GM12878 (cell line): Measurements from ENCODE around the gene IGF2R. TPM values are rescaled to one million over a fixed set of nuclear protein-coding genes. Genes with fewer than 3 reads are reported as not detected.
A peak's percentile ranks its signal among the peaks of the same experiment; 100 is the strongest.

ENCODE experiments used
- BACH1 ChIP-seq: fragments of 450-650 bp; IDR thresholded peaks from 2 replicates; pipeline ENCODE4 v1.6.1; 2017; ENCODE audit warnings: mild to moderate bottlenecking, borderline replicate concordance
- BCL11A ChIP-seq: IDR thresholded peaks from 2 replicates; pipeline ENCODE4 v1.6.1; 2011; ENCODE audit warnings: low read depth, low read length
- CHD2 ChIP-seq: IDR thresholded peaks from 2 replicates; pipeline ENCODE4 v1.6.1; 2011; ENCODE audit warnings: low read depth, low read length, improper control_type of control experiment, borderline replicate concordance
- EED ChIP-seq: sonication (generic); IDR thresholded peaks from 2 replicates; pipeline ENCODE4 v1.6.1; 2016; ENCODE audit warnings: antibody characterized with exemption, low read depth
- ETV6 ChIP-seq, 2 experiments: fragments of 450-650 bp in 1 of 2; IDR thresholded peaks in 1 of 2; conservative IDR thresholded peaks in 1 of 2; 2 replicates each; pipeline ENCODE4 v1.6.1; 2014; ENCODE audit warnings: antibody characterized with exemption in 1 of 2, borderline replicate concordance in 1 of 2, low read depth in 1 of 2, mild to moderate bottlenecking in 1 of 2, moderate library complexity in 1 of 2
- HDAC6 ChIP-seq: fragments of 200-600 bp; sonication (generic); IDR thresholded peaks from one replicate; pipeline ENCODE4 v1.8.0; 2017; ENCODE audit warnings: antibody characterized with exemption; ENCODE audit not compliant: unreplicated experiment
- IKZF1 ChIP-seq: fragments of 450-650 bp; conservative IDR thresholded peaks from 2 replicates; pipeline ENCODE4 v1.6.1; 2017; ENCODE audit warnings: antibody characterized with exemption, mild to moderate bottlenecking
- JUNB ChIP-seq: IDR thresholded peaks from 2 replicates; pipeline ENCODE4 v1.6.1; 2016; ENCODE audit warnings: antibody characterized with exemption, mild to moderate bottlenecking
- NR2C2 ChIP-seq: IDR thresholded peaks from 2 replicates; pipeline ENCODE4 v1.6.1; 2011; ENCODE audit warnings: borderline replicate concordance, low read depth; ENCODE audit not compliant: control insufficient read depth, insufficient read length
- POU2F2 ChIP-seq: IDR thresholded peaks from 3 replicates; pipeline ENCODE4 v1.6.1; 2011; ENCODE audit warnings: low read depth, mild to moderate bottlenecking, low read length, borderline replicate concordance
- RAD51 ChIP-seq: fragments of 450-650 bp; IDR thresholded peaks from 2 replicates; pipeline ENCODE4 v1.6.1; 2016; ENCODE audit warnings: moderate library complexity, mild to moderate bottlenecking, inconsistent platforms
- RELA ChIP-seq: fragments of 450-650 bp; IDR thresholded peaks from 2 replicates; pipeline ENCODE4 v1.8.0; 2014; ENCODE audit warnings: borderline replicate concordance; ENCODE audit not compliant: partially characterized antibody
- RUNX3 ChIP-seq: IDR thresholded peaks from 2 replicates; pipeline ENCODE4 v1.6.1; 2012; ENCODE audit warnings: low read length, inconsistent platforms
- SMAD1 ChIP-seq: fragments of 450-650 bp; IDR thresholded peaks from 2 replicates; pipeline ENCODE4 v1.6.1; 2018; ENCODE audit warnings: mild to moderate bottlenecking, low read depth; ENCODE audit not compliant: partially characterized antibody
- TARDBP ChIP-seq: IDR thresholded peaks from 2 replicates; pipeline ENCODE4 v1.6.1; 2016; ENCODE audit warnings: borderline replicate concordance
- YY1 ChIP-seq: IDR thresholded peaks from 2 replicates; pipeline ENCODE4 v1.6.1; 2011; ENCODE audit warnings: low read depth, mild to moderate bottlenecking, low read length
- ZNF24 ChIP-seq: fragments of 450-650 bp; IDR thresholded peaks from 2 replicates; pipeline ENCODE4 v1.6.1; 2017; ENCODE audit warnings: antibody characterized with exemption, mild to moderate bottlenecking
- polyA plus RNA-seq, 11 experiments: library from polyadenylated mRNA; depleted of rRNA in 4 of 11; unstranded in 6 of 11; stranded (reverse) in 5 of 11; fragments of >200 nt; fragmentation: Nextera tagmentation in 4 of 11; fragmentation: Illumina TruSeq in 1 of 11; extraction: Ambion mirVana in 4 of 11; extraction: Trizol in 1 of 11; gene quantifications; 1 replicate in 1 of 11; 2 replicates in 10 of 11; pipeline versions ENCODE4 v1.2.1 to v1.2.3, GENCODE V29; 2011 to 2016; ENCODE audit warnings: inconsistent platforms in 2 of 11, missing spikeins in 2 of 11, low read depth in 1 of 11
- total RNA-seq, 4 experiments: library from RNA; depleted of rRNA in 3 of 4; stranded (reverse); fragments of >200 nt in 3 of 4; fragmentation: Illumina TruSeq in 1 of 4; extraction: Trizol in 1 of 4; gene quantifications; 2 replicates each; pipeline versions ENCODE4 v1.2.1 to v1.2.3, GENCODE V29; 2013 to 2021
- TF ChIP-seq, protein P1 (sequence below): IDR thresholded peaks from 2 replicates; pipeline ENCODE4 v1.6.1; 2012; ENCODE audit warnings: low read depth, low read length, improper control_type of control experiment
- TF ChIP-seq, protein P2 (sequence below): fragments of 450-650 bp; IDR thresholded peaks from 2 replicates; pipeline ENCODE4 v1.6.1; 2017; ENCODE audit warnings: low read depth, mild to moderate bottlenecking, moderate library complexity
- TF ChIP-seq, protein P3 (sequence below): fragments of 150-350 bp; IDR thresholded peaks from 2 replicates; pipeline ENCODE4 v1.6.1; 2016; ENCODE audit warnings: low read depth, low read length
- TF ChIP-seq, protein P4 (sequence below): IDR thresholded peaks from 2 replicates; pipeline ENCODE4 v1.6.1; 2012; ENCODE audit warnings: low read length, inconsistent platforms

Gene IGF2R
- total and polyA plus RNA-seq, 10 of the 15 experiments (the other 5 are each of a cell fraction or from before 2014, with no cell fraction given), result 1.00 to 40.1 (median 16.8) TPM

DNA sequence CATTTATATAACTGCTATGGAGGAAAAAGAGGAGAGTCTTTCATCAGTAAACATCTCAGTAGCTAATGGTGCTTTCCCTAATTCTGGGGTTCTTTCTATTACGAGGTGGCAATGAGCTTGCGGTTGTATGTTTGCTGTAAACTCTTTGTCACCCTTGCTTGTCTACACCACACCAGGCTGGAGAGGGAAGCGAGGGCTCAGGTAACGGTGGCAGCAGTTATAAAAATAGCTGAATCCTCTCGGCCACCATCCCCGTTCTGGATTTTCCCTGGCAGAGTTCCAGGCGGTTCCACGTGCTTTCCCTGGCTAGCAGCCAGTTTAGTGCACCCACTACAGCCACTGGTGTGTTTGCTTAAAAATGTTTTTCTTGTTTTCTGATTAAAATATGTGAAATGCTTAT lies 39.1 kb upstream of the IGF2R start (continued):
- TF ChIP-seq RAD51, result peak; percentile 66; the same call in 1 of the 2 replicates
- TF ChIP-seq IKZF1, result peak; percentile 93
- TF ChIP-seq, protein P1, sequence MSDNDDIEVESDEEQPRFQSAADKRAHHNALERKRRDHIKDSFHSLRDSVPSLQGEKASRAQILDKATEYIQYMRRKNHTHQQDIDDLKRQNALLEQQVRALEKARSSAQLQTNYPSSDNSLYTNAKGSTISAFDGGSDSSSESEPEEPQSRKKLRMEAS, result no peak
- TF ChIP-seq, protein P2, sequence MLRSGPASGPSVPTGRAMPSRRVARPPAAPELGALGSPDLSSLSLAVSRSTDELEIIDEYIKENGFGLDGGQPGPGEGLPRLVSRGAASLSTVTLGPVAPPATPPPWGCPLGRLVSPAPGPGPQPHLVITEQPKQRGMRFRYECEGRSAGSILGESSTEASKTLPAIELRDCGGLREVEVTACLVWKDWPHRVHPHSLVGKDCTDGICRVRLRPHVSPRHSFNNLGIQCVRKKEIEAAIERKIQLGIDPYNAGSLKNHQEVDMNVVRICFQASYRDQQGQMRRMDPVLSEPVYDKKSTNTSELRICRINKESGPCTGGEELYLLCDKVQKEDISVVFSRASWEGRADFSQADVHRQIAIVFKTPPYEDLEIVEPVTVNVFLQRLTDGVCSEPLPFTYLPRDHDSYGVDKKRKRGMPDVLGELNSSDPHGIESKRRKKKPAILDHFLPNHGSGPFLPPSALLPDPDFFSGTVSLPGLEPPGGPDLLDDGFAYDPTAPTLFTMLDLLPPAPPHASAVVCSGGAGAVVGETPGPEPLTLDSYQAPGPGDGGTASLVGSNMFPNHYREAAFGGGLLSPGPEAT, result peak; percentile 98
- TF ChIP-seq SMAD1, result peak; percentile 99
- TF ChIP-seq ETV6 (conservative IDR thresholded peaks at IDR 0.05 in 1 of 2, IDR thresholded peaks at IDR 0.05 in 1 of 2; ENCODE audit: borderline replicate concordance in 1 of 2, low read depth in 1 of 2), result peak in 1 of 2 experiments; percentile 33; a peak in 1 of 4 replicates
- TF ChIP-seq BACH1, result no peak; the same call in 1 of the 2 replicates
- peak; percentile 58; the same call in 1 of the 3 replicates for TF ChIP-seq POU2F2
- TF ChIP-seq JUNB, result peak; percentile 6; the same call in 1 of the 2 replicates
- 0 out of 2 replicates have a peak, but pooled peaks have one; percentile 36 for TF ChIP-seq YY1
- peak; percentile 77 for TF ChIP-seq EED
- 0 out of 2 replicates have a peak, but pooled peaks have one; percentile 25 for TF ChIP-seq ZNF24
- TF ChIP-seq, protein P3, sequence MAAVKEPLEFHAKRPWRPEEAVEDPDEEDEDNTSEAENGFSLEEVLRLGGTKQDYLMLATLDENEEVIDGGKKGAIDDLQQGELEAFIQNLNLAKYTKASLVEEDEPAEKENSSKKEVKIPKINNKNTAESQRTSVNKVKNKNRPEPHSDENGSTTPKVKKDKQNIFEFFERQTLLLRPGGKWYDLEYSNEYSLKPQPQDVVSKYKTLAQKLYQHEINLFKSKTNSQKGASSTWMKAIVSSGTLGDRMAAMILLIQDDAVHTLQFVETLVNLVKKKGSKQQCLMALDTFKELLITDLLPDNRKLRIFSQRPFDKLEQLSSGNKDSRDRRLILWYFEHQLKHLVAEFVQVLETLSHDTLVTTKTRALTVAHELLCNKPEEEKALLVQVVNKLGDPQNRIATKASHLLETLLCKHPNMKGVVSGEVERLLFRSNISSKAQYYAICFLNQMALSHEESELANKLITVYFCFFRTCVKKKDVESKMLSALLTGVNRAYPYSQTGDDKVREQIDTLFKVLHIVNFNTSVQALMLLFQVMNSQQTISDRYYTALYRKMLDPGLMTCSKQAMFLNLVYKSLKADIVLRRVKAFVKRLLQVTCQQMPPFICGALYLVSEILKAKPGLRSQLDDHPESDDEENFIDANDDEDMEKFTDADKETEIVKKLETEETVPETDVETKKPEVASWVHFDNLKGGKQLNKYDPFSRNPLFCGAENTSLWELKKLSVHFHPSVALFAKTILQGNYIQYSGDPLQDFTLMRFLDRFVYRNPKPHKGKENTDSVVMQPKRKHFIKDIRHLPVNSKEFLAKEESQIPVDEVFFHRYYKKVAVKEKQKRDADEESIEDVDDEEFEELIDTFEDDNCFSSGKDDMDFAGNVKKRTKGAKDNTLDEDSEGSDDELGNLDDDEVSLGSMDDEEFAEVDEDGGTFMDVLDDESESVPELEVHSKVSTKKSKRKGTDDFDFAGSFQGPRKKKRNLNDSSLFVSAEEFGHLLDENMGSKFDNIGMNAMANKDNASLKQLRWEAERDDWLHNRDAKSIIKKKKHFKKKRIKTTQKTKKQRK, result no peak
- peak; percentile 89 for TF ChIP-seq RELA
- TF ChIP-seq BCL11A, result peak; percentile 68
- peak; percentile 56; the same call in 1 of the 2 replicates for TF ChIP-seq CHD2
- TF ChIP-seq, protein P4, sequence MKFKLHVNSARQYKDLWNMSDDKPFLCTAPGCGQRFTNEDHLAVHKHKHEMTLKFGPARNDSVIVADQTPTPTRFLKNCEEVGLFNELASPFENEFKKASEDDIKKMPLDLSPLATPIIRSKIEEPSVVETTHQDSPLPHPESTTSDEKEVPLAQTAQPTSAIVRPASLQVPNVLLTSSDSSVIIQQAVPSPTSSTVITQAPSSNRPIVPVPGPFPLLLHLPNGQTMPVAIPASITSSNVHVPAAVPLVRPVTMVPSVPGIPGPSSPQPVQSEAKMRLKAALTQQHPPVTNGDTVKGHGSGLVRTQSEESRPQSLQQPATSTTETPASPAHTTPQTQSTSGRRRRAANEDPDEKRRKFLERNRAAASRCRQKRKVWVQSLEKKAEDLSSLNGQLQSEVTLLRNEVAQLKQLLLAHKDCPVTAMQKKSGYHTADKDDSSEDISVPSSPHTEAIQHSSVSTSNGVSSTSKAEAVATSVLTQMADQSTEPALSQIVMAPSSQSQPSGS, result peak; percentile 81; the same call in 1 of the 2 replicates
- TF ChIP-seq HDAC6, result no peak
- no peak for TF ChIP-seq NR2C2
- TF ChIP-seq TARDBP, result no peak
- TF ChIP-seq RUNX3, result peak; percentile 93
